Ishikawa (cell line): ENCODE data around the gene SLFN14.

Source experiments
- CEBPB ChIP-seq: IDR thresholded peaks from 2 replicates; pipeline ENCODE4 v1.6.1; 2012
- CREB1 ChIP-seq: IDR thresholded peaks from 2 replicates; pipeline ENCODE4 v1.6.1; 2012; ENCODE audit warnings: low read depth
- EGR1 ChIP-seq: IDR thresholded peaks from 2 replicates; pipeline ENCODE4 v1.6.1; 2012
- EP300 ChIP-seq: IDR thresholded peaks from 2 replicates; pipeline ENCODE4 v1.6.1; 2012; ENCODE audit warnings: borderline replicate concordance
- FOXM1 ChIP-seq: IDR thresholded peaks from 2 replicates; pipeline ENCODE4 v1.6.1; 2012; ENCODE audit warnings: low read depth, borderline replicate concordance
- MAX ChIP-seq: IDR thresholded peaks from 2 replicates; pipeline ENCODE4 v1.6.1; 2012
- NFIC ChIP-seq: IDR thresholded peaks from 2 replicates; pipeline ENCODE4 v1.6.1; 2012
- RAD21 ChIP-seq: IDR thresholded peaks from 2 replicates; pipeline ENCODE4 v1.6.1; 2012; ENCODE audit warnings: low read depth
- TAF1 ChIP-seq: IDR thresholded peaks from 2 replicates; pipeline ENCODE4 v1.6.1; 2012; ENCODE audit warnings: low read depth, mild to moderate bottlenecking
- TEAD4 ChIP-seq: IDR thresholded peaks from 2 replicates; pipeline ENCODE4 v1.6.1; 2012
- YY1 ChIP-seq: IDR thresholded peaks from 2 replicates; pipeline ENCODE4 v1.6.1; 2012; ENCODE audit warnings: low read depth
- ZBTB7A ChIP-seq: IDR thresholded peaks from 2 replicates; pipeline ENCODE4 v1.6.1; 2012; ENCODE audit warnings: low read depth
- TF ChIP-seq, protein P1 (sequence below): IDR thresholded peaks from 2 replicates; pipeline ENCODE4 v1.6.1; 2012; ENCODE audit warnings: low read depth, mild to moderate bottlenecking
- TF ChIP-seq, protein P2 (sequence below): IDR thresholded peaks from 2 replicates; pipeline ENCODE4 v1.6.1; 2012

SLFN14 gene

GRCh38 chr17:35539659-35540026 is 21.0 kb downstream of the SLFN14 start:
- TF ChIP-seq CREB1 (no peak), FOXM1 (no peak), CEBPB (no peak), NFIC (no peak), EP300 (no peak)
- TF ChIP-seq, protein P1, sequence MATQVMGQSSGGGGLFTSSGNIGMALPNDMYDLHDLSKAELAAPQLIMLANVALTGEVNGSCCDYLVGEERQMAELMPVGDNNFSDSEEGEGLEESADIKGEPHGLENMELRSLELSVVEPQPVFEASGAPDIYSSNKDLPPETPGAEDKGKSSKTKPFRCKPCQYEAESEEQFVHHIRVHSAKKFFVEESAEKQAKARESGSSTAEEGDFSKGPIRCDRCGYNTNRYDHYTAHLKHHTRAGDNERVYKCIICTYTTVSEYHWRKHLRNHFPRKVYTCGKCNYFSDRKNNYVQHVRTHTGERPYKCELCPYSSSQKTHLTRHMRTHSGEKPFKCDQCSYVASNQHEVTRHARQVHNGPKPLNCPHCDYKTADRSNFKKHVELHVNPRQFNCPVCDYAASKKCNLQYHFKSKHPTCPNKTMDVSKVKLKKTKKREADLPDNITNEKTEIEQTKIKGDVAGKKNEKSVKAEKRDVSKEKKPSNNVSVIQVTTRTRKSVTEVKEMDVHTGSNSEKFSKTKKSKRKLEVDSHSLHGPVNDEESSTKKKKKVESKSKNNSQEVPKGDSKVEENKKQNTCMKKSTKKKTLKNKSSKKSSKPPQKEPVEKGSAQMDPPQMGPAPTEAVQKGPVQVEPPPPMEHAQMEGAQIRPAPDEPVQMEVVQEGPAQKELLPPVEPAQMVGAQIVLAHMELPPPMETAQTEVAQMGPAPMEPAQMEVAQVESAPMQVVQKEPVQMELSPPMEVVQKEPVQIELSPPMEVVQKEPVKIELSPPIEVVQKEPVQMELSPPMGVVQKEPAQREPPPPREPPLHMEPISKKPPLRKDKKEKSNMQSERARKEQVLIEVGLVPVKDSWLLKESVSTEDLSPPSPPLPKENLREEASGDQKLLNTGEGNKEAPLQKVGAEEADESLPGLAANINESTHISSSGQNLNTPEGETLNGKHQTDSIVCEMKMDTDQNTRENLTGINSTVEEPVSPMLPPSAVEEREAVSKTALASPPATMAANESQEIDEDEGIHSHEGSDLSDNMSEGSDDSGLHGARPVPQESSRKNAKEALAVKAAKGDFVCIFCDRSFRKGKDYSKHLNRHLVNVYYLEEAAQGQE, result no peak

- no peak for TF ChIP-seq FOXM1
These were observed 22.9 kb downstream of the SLFN14 start, which contains the start of gene SLFN12L for GRCh38 chr17:35537601-35538141. Gene SLFN12L (minus strand): TSS chr17:35537678. CDS start chr17:35522364, 15,314 bp downstream.

- TF ChIP-seq EGR1 (no peak), ZBTB7A (no peak), FOXM1 (no peak), TEAD4 (no peak), YY1 (no peak)
- TF ChIP-seq, protein P1, result no peak
These were observed 23.9 kb downstream of the SLFN14 start for GRCh38 chr17:35536664-35537171.

DNA sequence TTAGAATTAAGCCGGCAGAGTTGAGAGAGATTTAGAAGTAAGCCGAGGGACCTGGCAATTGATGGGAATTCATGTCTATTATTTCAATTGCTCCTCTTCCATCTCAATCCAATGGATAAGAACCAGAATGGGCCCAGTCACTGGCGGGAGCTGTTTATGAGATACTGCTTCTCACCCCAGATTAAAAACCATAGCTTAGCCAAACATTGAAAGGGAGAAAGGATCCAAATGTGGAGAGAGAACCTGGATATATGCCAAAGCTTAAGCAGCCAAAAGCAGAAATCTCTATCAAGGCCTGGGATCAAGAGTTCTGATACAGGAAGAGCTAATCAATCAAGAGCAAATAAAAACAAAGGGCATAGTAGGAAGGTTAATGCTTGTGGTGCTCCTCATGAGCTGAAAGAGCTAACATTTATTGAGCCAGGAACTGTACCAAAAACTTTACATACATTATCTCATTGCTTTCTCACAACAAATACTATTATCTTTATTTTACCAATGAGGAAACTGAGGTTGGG is 26.0 kb downstream of the SLFN14 start:
- TF ChIP-seq TAF1 (no peak), RAD21 (no peak), CREB1 (no peak), CEBPB (no peak), ZBTB7A (no peak), FOXM1 (no peak), MAX (no peak), EP300 (no peak), YY1 (no peak)

- TF ChIP-seq TAF1 (no peak), CREB1 (no peak), EP300 (no peak), TEAD4 (no peak), MAX (no peak), CEBPB (no peak)
- TF ChIP-seq, protein P2, sequence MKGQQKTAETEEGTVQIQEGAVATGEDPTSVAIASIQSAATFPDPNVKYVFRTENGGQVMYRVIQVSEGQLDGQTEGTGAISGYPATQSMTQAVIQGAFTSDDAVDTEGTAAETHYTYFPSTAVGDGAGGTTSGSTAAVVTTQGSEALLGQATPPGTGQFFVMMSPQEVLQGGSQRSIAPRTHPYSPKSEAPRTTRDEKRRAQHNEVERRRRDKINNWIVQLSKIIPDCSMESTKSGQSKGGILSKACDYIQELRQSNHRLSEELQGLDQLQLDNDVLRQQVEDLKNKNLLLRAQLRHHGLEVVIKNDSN, result no peak
- TF ChIP-seq, protein P1, result no peak
These were observed 29.5 kb downstream of the SLFN14 start for GRCh38 chr17:35531160-35531559.

- TF ChIP-seq EP300 (no peak), TEAD4 (no peak), CREB1 (no peak)
These were observed 30.8 kb downstream of the SLFN14 start for GRCh38 chr17:35529866-35530265.
